GM18907 (cell line): Measurements from ENCODE around the gene MZF1.

Experiments used
- ATAC-seq: cut with Tn5 transposase; IDR thresholded peaks from one replicate; pipeline ENCODE4 v1.9.1; 2021; ENCODE audit warnings: mild to moderate bottlenecking, moderate library complexity; ENCODE audit not compliant: unreplicated experiment

MZF1 gene

DNA sequence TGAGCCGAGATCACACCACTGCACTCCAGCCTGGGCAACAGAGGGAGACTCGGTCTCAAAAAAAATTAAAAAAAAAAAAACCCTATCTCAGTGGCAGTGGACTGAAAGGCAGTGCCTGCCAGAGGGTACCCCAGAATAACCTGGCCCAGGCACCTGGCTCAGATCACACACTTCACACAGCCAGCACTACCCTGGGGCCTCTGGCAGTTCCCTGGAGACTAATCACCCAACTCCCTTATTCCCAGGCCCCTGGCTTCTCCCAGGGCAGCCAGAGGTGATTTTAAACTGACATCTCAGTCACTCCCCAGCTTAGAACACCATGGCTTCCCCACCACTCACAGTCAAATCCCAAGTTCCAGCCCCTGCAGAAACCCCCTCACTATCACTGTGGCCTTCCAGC, 57.9 kb downstream of the MZF1 start:
- ATAC-seq, result no peak

DNA sequence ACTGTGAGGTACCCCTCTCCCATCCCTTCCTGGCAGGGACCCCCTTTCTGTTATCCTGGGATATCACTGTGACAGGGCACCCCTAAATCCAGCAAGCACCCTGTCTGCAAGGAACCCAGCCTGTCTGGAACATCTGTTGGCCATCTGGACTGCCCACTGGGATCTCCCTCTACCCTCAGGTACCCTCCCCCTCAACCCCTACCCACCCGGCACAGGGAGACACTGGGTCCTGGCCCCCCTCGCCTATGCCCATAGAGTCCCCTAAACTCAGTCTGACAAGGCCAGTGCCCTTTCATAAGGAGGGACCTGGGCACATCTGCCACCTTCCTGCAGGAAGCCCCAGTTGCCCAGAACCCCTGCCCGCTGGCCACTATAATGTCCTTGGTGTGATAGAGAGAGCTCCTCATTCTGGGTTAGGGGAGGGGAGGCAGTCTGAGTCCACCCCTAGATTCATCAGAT, 58.5 kb downstream of the MZF1 start:
- ATAC-seq, result no peak

DNA sequence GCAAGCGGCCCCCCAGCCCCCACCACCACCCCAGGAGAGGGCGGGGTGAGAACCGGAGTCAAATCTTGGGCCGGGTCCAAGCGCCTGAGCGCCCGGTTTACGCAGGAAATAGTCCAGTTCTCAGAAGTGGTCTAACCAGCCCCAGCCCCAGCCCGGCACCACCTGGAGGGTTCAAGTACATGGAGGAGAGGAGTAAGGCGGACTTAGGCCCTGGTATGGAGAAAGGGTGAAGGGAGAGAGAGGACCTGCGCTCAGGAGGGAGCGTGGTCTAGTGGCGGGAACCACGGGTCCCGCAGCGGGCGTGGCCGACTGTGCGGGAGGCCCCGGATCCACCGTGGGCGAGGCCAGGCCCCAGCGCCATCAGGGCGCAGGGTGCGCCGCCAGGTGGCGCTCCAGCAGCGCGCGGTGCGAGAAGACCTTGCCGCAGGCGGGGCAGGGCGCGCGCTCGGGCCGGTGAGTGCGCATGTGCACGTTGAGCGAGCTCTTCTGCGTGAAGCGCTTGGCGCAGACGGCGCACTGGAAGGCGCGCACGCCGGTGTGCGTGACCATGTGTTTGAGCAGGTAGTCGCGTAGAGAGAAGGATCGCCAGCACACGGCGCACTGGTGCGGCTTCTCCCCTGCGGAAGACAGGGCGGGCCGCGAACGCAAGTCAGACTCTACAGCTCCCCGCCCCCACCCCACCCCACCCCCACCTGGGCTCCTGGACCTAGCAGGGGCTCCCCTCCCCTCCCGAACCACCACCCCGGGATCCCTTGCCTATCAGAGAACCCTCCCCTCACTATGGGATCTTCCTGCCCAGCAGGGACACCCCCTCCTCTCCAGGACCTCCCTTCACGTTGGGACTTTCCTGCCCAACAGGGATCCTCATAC, 59.2 kb downstream of the MZF1 start:
- peak; percentile 63 for ATAC-seq

DNA sequence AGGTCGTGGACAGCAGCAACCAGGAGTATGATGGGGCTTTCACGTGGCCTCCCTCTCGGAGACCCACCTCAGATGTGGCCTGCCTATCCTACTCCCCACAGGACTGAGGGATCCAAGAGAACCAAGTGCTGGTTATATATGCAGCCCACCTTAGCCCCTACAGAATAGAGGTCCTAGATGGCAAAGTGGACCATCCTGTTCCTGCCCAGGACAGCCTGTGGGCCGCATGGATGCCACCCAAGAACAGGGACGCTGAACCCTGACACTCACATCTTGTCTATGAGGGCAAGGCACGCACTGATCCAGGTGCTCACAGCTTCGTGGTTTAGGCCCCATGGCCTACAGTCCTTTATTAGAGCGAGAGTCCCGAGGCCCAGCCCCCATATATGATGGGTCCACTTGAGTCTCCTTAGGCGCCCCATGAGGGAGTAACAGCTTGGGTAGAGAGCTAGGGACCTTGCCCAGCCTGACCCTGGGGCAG, 59.9 kb downstream of the MZF1 start:
- no peak for ATAC-seq
